IPS DF 4.7 (cell line): ENCODE measurements around the gene DDI2.
"Not testable (repeated sequence)": the region's sequence is repeated elsewhere in the genome, so short reads cannot be mapped to it uniquely, and the experiment has no call there.

Experiments used
- DNase-seq: peaks from one replicate; pipeline ENCODE4 v3.0.0-alpha.2; 2013; ENCODE audit warnings: low spot score; ENCODE audit errors: extremely low read depth

The DDI2 gene

GRCh38 chr1:15617173-15618076 lies at the start of gene DDI2:
DDI2 (plus strand) TSS chr1:15617458; CDS start chr1:15617671, 213 bp downstream.
- DNase-seq, result peak; percentile 90

- DNase-seq, result no peak
Observed at GRCh38 chr1:15568387-15569073, 48.7 kb upstream of the DDI2 start.

GRCh38 chr1:15570861-15571260 lies 46.4 kb upstream of the DDI2 start:
- DNase-seq, result no peak

- DNase-seq, result no peak
Observed at GRCh38 chr1:15571266-15571665, 46.0 kb upstream of the DDI2 start.

- no peak for DNase-seq
Observed at GRCh38 chr1:15573477-15573876, 43.8 kb upstream of the DDI2 start.

- no peak for DNase-seq
Observed at GRCh38 chr1:15574741-15575140, 42.5 kb upstream of the DDI2 start.

GRCh38 chr1:15575549-15576150 lies 41.6 kb upstream of the DDI2 start:
- no peak for DNase-seq

- DNase-seq, result no peak
Observed at GRCh38 chr1:15577691-15578090, 39.6 kb upstream of the DDI2 start.

- DNase-seq, result no peak
Observed at GRCh38 chr1:15578921-15579682, 38.2 kb upstream of the DDI2 start.

GRCh38 chr1:15579683-15580047 lies 37.6 kb upstream of the DDI2 start:
- DNase-seq, result no peak

GRCh38 chr1:15583016-15583706 lies 34.1 kb upstream of the DDI2 start:
- no peak for DNase-seq

GRCh38 chr1:15584489-15585363 lies 32.5 kb upstream of the DDI2 start, which contains the start of gene AGMAT:
AGMAT (minus strand) TSS chr1:15585051; CDS start chr1:15584967, 84 bp downstream.
- peak; percentile 68 for DNase-seq

- DNase-seq, result no peak
Observed at GRCh38 chr1:15592285-15592684, 25.0 kb upstream of the DDI2 start.

- DNase-seq, result no peak
Observed at GRCh38 chr1:15595809-15596617, 21.2 kb upstream of the DDI2 start.

- DNase-seq, result no peak
Observed at GRCh38 chr1:15598436-15598835, 18.8 kb upstream of the DDI2 start.

GRCh38 chr1:15603050-15603965 lies 13.9 kb upstream of the DDI2 start:
- peak; percentile 94 for DNase-seq

- not testable (repeated sequence) for DNase-seq
Observed at GRCh38 chr1:15603966-15604282, 13.3 kb upstream of the DDI2 start.

GRCh38 chr1:15604400-15604799 lies 12.9 kb upstream of the DDI2 start:
- not testable (repeated sequence) for DNase-seq
